ENCODE data around the gene TNFRSF1B. TPM values are rescaled to one million over a fixed set of nuclear protein-coding genes. Genes with fewer than 3 reads are reported as not detected.

TNFRSF1B gene
- total RNA-seq, 1 donor from 2014 or later, result under 0.01 TPM

DNA sequence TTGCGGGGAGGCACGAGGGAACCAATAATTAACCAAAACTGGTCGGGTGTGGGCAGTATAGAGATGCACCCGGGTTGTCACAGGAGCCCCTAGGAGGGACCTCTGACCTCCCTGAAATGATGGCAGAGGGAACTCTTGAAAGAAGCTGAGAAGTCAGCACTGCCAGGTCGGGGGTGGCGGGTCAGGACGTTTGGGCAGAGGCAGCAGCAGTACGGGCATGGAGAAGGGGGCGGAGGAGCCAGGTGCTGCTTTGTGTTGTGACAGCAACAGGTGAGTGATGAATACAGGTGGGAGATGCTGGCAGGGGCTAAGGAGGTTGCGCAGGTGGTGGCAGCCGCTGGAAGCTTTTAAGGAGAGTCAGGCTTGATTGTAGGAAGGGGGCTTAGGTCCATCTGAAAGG is 11.7 kb downstream of the TNFRSF1B start:
- no peaks in the 10 kb centered on the region for H3K36me3 ChIP-seq (ENCODE audit: control insufficient read depth, insufficient read depth, low read length)
- FAIRE-seq, result no peak
- H3K27me3 ChIP-seq (ENCODE audit: control insufficient read depth, insufficient read depth, low read length), result peaks cover 14% of the 10 kb centered on the region
- TF ChIP-seq, protein P1, sequence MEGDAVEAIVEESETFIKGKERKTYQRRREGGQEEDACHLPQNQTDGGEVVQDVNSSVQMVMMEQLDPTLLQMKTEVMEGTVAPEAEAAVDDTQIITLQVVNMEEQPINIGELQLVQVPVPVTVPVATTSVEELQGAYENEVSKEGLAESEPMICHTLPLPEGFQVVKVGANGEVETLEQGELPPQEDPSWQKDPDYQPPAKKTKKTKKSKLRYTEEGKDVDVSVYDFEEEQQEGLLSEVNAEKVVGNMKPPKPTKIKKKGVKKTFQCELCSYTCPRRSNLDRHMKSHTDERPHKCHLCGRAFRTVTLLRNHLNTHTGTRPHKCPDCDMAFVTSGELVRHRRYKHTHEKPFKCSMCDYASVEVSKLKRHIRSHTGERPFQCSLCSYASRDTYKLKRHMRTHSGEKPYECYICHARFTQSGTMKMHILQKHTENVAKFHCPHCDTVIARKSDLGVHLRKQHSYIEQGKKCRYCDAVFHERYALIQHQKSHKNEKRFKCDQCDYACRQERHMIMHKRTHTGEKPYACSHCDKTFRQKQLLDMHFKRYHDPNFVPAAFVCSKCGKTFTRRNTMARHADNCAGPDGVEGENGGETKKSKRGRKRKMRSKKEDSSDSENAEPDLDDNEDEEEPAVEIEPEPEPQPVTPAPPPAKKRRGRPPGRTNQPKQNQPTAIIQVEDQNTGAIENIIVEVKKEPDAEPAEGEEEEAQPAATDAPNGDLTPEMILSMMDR (IDR thresholded peaks at IDR 0.05; ENCODE audit: insufficient read depth, low read length, severe bottlenecking), result no peak
- H3K4me3 ChIP-seq (ENCODE audit: low read depth, low read length), result no peak overlapping the region
- no peak for DNase-seq (ENCODE audit: low read depth)

DNA sequence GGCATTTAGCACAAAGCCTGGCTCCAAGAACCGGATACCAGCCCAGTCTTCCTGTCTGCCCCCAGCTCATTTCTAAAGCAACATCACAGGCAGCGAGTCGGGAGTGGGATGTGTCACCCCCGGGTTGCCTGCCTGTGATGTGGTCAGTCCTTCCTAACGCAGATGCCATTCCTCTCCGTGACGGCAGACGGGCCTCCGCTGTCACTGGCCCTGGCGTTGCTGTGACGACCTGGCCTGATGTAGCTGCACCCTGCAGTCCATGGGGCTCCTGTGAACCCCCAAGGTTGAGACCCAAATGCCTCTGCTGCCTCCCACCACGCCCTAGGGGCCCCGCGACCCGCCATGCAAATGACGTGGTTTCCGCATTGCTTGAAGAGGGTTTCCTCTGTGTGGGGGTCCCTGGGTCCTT is 12.3 kb downstream of the TNFRSF1B start:
- DNase-seq (ENCODE audit: low read depth), result no peak
- Histone ChIP-seq H3K27me3 (ENCODE audit: control insufficient read depth, insufficient read depth, low read length) (peaks cover 10% of the 10 kb centered on the region), H3K36me3 (ENCODE audit: control insufficient read depth, insufficient read depth, low read length) (no peaks in the 10 kb centered on the region), H3K4me3 (ENCODE audit: low read depth, low read length) (no peak overlapping the region)
- no peak for FAIRE-seq
- TF ChIP-seq, protein P1 (IDR thresholded peaks at IDR 0.05; ENCODE audit: insufficient read depth, low read length, severe bottlenecking), result no peak

DNA sequence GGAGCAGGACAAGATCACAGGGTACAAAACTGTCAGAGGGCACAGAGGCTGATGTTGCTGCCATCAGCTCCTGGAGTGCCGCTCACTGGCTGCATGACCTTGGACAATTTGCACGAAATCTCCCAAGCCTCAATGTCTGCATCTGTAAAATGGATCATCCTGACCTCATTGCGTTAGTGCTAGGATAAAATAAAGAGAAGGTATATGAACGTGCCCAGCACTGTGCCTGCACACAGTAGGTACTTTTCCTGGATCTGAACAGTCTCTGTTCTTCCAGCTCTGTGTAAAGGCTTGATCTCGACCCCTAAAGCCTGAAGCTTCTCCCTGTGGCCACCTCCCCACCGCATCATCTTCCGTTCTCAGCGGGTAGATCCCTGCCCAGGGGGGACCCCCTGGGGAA is 12.9 kb downstream of the TNFRSF1B start:
- H3K27me3 ChIP-seq (ENCODE audit: control insufficient read depth, insufficient read depth, low read length), result peaks cover 14% of the 10 kb centered on the region

DNA sequence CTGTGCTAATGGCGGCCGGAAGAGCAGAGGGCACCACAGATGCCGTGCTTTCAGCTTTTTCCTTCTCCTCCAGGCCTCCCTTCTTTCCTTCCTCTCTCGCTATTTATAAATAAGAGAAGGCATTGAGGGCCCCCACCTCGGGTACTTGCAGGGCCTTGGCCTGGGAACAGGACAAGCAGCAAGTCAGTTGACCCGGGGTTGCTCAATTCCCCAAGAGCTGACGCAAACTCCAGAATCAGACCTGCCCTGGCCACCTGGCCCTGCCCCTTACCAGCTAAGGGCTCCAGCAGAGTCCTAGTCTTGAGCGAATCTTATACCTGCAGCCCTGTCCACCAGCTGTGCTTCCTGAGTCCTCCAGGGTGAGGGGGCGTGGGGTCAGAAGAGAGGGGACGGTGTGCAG is 13.5 kb downstream of the TNFRSF1B start:
- Histone ChIP-seq H3K4me3 (ENCODE audit: low read depth, low read length) (no peak overlapping the region), H3K27me3 (ENCODE audit: control insufficient read depth, insufficient read depth, low read length) (peaks cover 14% of the 10 kb centered on the region), H3K36me3 (ENCODE audit: control insufficient read depth, insufficient read depth, low read length) (no peaks in the 10 kb centered on the region)
- FAIRE-seq (no peak), DNase-seq (ENCODE audit: low read depth) (no peak)
- TF ChIP-seq, protein P1 (IDR thresholded peaks at IDR 0.05; ENCODE audit: insufficient read depth, low read length, severe bottlenecking), result no peak

More for the DNA sequence above, 12.9 kb downstream of the TNFRSF1B start:
- TF ChIP-seq, protein P1 (IDR thresholded peaks at IDR 0.05; ENCODE audit: insufficient read depth, low read length, severe bottlenecking), result no peak
- H3K36me3 ChIP-seq (ENCODE audit: control insufficient read depth, insufficient read depth, low read length), result no peaks in the 10 kb centered on the region
- FAIRE-seq (no peak), DNase-seq (ENCODE audit: low read depth) (no peak)
- no peak overlapping the region for H3K4me3 ChIP-seq (ENCODE audit: low read depth, low read length)

DNA sequence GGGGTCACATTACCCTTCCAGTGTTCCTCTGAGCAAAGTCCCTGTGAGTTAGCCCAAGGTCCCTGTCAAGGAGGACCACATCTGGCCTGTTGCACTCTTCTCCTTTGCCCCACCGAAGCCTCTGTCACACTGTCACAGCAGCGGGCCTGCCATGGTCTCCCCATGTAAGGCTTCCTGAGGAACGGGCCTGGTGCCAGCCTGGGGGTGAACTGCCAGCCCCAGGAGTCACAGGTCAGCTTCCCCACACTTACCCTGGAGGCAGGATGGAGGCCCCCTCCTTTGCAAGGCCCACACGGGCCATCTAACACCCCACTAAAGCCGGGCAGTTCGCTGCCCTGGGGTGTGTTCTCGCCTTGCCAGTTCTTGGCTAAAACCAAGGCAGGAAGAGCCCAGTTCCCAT is 14.1 kb downstream of the TNFRSF1B start:
- DNase-seq (ENCODE audit: low read depth), result no peak
- TF ChIP-seq, protein P1 (IDR thresholded peaks at IDR 0.05; ENCODE audit: insufficient read depth, low read length, severe bottlenecking), result no peak
- no peak for FAIRE-seq
- no peak overlapping the region for H3K4me3 ChIP-seq (ENCODE audit: low read depth, low read length)
- peaks cover 15% of the 10 kb centered on the region for H3K27me3 ChIP-seq (ENCODE audit: control insufficient read depth, insufficient read depth, low read length)
- no peaks in the 10 kb centered on the region for H3K36me3 ChIP-seq (ENCODE audit: control insufficient read depth, insufficient read depth, low read length)

DNA sequence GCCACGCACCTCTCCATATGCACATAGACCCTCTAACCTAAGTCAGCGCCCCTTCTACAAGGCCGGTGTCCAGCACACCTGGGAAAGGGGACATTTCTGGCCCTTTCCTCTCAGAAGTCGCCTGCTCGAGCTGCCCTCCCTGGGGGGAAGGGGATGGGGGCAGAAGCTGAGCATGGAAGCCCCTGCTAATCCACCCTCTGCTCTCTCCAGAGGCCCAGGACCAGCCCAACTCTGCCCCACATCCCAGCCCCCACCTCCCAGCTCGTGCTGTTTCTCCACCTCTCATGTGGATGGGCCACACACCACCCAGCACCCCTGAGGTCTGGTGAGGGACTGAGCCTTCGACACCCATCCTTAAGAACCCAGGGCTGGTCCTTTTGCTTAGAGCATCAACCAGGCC is 14.8 kb downstream of the TNFRSF1B start:
- no peak for FAIRE-seq
- DNase-seq (ENCODE audit: low read depth), result no peak
- Histone ChIP-seq H3K27me3 (ENCODE audit: control insufficient read depth, insufficient read depth, low read length) (peaks cover 16% of the 10 kb centered on the region), H3K36me3 (ENCODE audit: control insufficient read depth, insufficient read depth, low read length) (no peaks in the 10 kb centered on the region), H3K4me3 (ENCODE audit: low read depth, low read length) (no peak overlapping the region)
- TF ChIP-seq, protein P1 (IDR thresholded peaks at IDR 0.05; ENCODE audit: insufficient read depth, low read length, severe bottlenecking), result no peak
